K562 (cell line): ENCODE data around the gene TRERF1. TPM values are rescaled to one million over a fixed set of nuclear protein-coding genes. Genes with fewer than 3 reads are reported as not detected.

Experiments
- BRD4 ChIP-seq: fragments of 200-600 bp; sonication (generic); IDR thresholded peaks from 2 replicates; pipeline ENCODE4 v1.6.1; 2017; ENCODE audit warnings: inconsistent platforms
- CBFA2T2 ChIP-seq: fragments of 450-650 bp; conservative IDR thresholded peaks from 2 replicates; pipeline ENCODE4 v1.6.1; 2017; ENCODE audit warnings: mild to moderate bottlenecking
- CSDE1 ChIP-seq, 2 experiments: fragments of 450-650 bp; IDR thresholded peaks; 2 replicates each; pipeline ENCODE4 v1.6.1; 2016; ENCODE audit warnings: mild to moderate bottlenecking in 1 of 2
- DMBX1 ChIP-seq: fragments of 250-450 bp; sonication (Bioruptor Pico); IDR thresholded peaks from 2 replicates; pipeline ENCODE4 v1.8.0; 2022; ENCODE audit warnings: inconsistent platforms, mild to moderate bottlenecking, moderate library complexity, borderline replicate concordance
- HNRNPLL ChIP-seq: fragments of 200-400 bp; formaldehyde crosslinking; IDR thresholded peaks from 2 replicates; pipeline ENCODE4 v1.6.1; 2017; ENCODE audit warnings: low read length, low read depth, mild to moderate bottlenecking; ENCODE audit not compliant: poor library complexity, severe bottlenecking
- MAFF ChIP-seq: IDR thresholded peaks from 2 replicates; pipeline ENCODE4 v1.6.1; 2012; ENCODE audit warnings: low read length, improper control_type of control experiment
- MCM2 ChIP-seq: fragments of 450-650 bp; IDR thresholded peaks from 2 replicates; pipeline ENCODE4 v1.6.1; 2017; ENCODE audit warnings: low read depth, mild to moderate bottlenecking
- MTA2 ChIP-seq: fragments of 450-650 bp; IDR thresholded peaks from 2 replicates; pipeline ENCODE4 v1.6.1; 2016; ENCODE audit warnings: low read depth
- POLR2AphosphoS2 ChIP-seq: IDR thresholded peaks from 2 replicates; pipeline ENCODE4 v1.6.1; 2012; ENCODE audit warnings: low read length, improper control_type of control experiment
- SOX6 ChIP-seq: fragments of 450-650 bp; IDR thresholded peaks from 2 replicates; pipeline ENCODE4 v1.6.1; 2014; ENCODE audit warnings: mild to moderate bottlenecking
- TCFL5 ChIP-seq: fragments of 250-450 bp; sonication (Bioruptor Pico); conservative IDR thresholded peaks from 2 replicates; pipeline ENCODE4 v1.6.1; 2021; ENCODE audit warnings: mild to moderate bottlenecking, moderate library complexity, matching md5 sums
- ZC3H11A ChIP-seq: IDR thresholded peaks from 2 replicates; pipeline ENCODE4 v1.6.1; 2012; ENCODE audit warnings: low read depth, low read length, improper control_type of control experiment
- ZKSCAN3 ChIP-seq: fragments of 250-450 bp; sonication (Bioruptor Pico); IDR thresholded peaks from 2 replicates; pipeline ENCODE4 v1.4.0; 2020
- ZNF695 ChIP-seq: fragments of 450-650 bp; formaldehyde crosslinking; IDR thresholded peaks from 2 replicates; pipeline ENCODE4 v1.4.0; 2020; ENCODE audit warnings: mild to moderate bottlenecking, moderate library complexity
- ZNF717 ChIP-seq: fragments of 250-450 bp; sonication (Bioruptor Pico); IDR thresholded peaks from 2 replicates; pipeline ENCODE4 v1.5.0; 2021
- ZNF764 ChIP-seq: fragments of 250-450 bp; sonication (Bioruptor Pico); IDR thresholded peaks from 2 replicates; pipeline ENCODE4 v1.4.0; 2020; ENCODE audit warnings: low read depth, mild to moderate bottlenecking, moderate library complexity
- ZNF778 ChIP-seq: fragments of 450-650 bp; formaldehyde crosslinking; IDR thresholded peaks from 2 replicates; pipeline ENCODE4 v1.4.0; 2020; ENCODE audit warnings: mild to moderate bottlenecking, moderate library complexity
- polyA plus RNA-seq, 8 experiments: library from polyadenylated mRNA; depleted of rRNA in 4 of 8; stranded (reverse) in 5 of 8; unstranded in 3 of 8; fragments of >200 nt; fragmentation: Nextera tagmentation in 2 of 8; fragmentation: Illumina TruSeq in 1 of 8; extraction: Ambion mirVana in 2 of 8; extraction: Trizol in 1 of 8; gene quantifications; 2 replicates each; pipeline versions ENCODE4 v1.2.1 to v1.2.3, GENCODE V29; 2011 to 2014; ENCODE audit warnings: inconsistent platforms in 1 of 8, missing spikeins in 1 of 8
- total RNA-seq, 7 experiments: library from RNA; depleted of rRNA in 6 of 7; stranded (reverse); fragments of >200 nt in 6 of 7; fragmentation: Illumina TruSeq in 2 of 7; extraction: Trizol in 2 of 7; gene quantifications; 2 replicates each; pipeline versions ENCODE4 v1.2.1 to v1.2.3, GENCODE V29; 2011 to 2021; ENCODE audit warnings: low replicate concordance in 1 of 7
- TF ChIP-seq, protein P1 (sequence below): fragments of 450-650 bp; formaldehyde crosslinking; IDR thresholded peaks from 2 replicates; pipeline ENCODE4 v1.4.0; 2022; ENCODE audit warnings: mild to moderate bottlenecking, moderate library complexity
- TF ChIP-seq, protein P2 (sequence below), 2 experiments: fragments of 250-450 bp in 1 of 2; fragments of 450-650 bp in 1 of 2; sonication (Bioruptor Pico) in 1 of 2; IDR thresholded peaks; 2 replicates each; pipeline versions ENCODE4 v1.6.1 to v1.8.0; 2016 to 2021; ENCODE audit warnings: mild to moderate bottlenecking in 2 of 2, moderate library complexity in 2 of 2, missing compliant biosample characterization in 1 of 2, missing genetic modification characterization in 1 of 2
- TF ChIP-seq, protein P3 (sequence below): IDR thresholded peaks from 2 replicates; pipeline ENCODE4 v1.6.1; 2014; ENCODE audit warnings: antibody characterized with exemption
- TF ChIP-seq, protein P4 (sequence below): fragments of 450-650 bp; IDR thresholded peaks from 2 replicates; pipeline ENCODE4 v1.6.1; 2016; ENCODE audit warnings: mild to moderate bottlenecking
- TF ChIP-seq, protein P5 (sequence below): IDR thresholded peaks from 2 replicates; pipeline ENCODE4 v1.6.1; 2011; ENCODE audit warnings: borderline replicate concordance, low read depth, mild to moderate bottlenecking, moderate library complexity, low read length; ENCODE audit not compliant: insufficient read depth, poor library complexity, severe bottlenecking

Gene TRERF1
- total and polyA plus RNA-seq, 9 of the 15 experiments (the other 6 are each of a cell fraction or from before 2014, with no cell fraction given) = 0.04 to 0.20 (median 0.07) TPM; not detected in 3

DNA sequence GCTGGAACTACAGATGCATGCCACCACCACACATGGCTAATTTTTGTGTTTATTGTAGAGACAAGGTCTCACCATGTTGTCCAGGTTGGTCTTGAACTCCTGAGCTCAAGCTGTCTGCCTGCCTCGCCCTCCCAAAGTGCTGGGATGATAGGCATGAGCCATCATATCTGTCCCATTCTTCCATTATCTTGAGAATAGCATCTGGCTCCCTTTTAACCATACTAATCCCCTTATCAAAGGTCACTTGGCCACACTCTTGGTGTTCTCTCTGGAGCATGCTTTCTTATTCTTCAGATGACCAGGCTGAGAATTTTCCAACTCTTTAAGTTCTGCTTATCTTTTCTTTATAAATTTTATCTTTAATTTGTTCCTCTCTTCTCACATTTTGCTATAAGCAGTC is 15.9 kb upstream of the TRERF1 start (continued):
- no peak for TF ChIP-seq TCFL5 (CRISPR knock-in tag)
- TF ChIP-seq, protein P1, sequence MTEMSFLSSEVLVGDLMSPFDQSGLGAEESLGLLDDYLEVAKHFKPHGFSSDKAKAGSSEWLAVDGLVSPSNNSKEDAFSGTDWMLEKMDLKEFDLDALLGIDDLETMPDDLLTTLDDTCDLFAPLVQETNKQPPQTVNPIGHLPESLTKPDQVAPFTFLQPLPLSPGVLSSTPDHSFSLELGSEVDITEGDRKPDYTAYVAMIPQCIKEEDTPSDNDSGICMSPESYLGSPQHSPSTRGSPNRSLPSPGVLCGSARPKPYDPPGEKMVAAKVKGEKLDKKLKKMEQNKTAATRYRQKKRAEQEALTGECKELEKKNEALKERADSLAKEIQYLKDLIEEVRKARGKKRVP (CRISPR knock-in tag) = no peak
- TF ChIP-seq, protein P2, sequence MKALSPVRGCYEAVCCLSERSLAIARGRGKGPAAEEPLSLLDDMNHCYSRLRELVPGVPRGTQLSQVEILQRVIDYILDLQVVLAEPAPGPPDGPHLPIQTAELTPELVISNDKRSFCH (CRISPR knock-in tag; IDR thresholded peaks at IDR 0.05) = no peak
- TF ChIP-seq, protein P2 (tag; IDR thresholded peaks at IDR 0.05) = peak; percentile 98
- TF ChIP-seq ZC3H11A = no peak
- no peak for TF ChIP-seq DMBX1 (CRISPR knock-in tag)
- TF ChIP-seq MCM2 = no peak
- TF ChIP-seq, protein P3, sequence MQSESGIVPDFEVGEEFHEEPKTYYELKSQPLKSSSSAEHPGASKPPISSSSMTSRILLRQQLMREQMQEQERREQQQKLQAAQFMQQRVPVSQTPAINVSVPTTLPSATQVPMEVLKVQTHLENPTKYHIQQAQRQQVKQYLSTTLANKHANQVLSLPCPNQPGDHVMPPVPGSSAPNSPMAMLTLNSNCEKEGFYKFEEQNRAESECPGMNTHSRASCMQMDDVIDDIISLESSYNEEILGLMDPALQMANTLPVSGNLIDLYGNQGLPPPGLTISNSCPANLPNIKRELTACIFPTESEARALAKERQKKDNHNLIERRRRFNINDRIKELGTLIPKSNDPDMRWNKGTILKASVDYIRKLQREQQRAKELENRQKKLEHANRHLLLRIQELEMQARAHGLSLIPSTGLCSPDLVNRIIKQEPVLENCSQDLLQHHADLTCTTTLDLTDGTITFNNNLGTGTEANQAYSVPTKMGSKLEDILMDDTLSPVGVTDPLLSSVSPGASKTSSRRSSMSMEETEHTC = no peak
- no peak for TF ChIP-seq ZNF778 (CRISPR knock-in tag)
- no peak for TF ChIP-seq ZKSCAN3 (CRISPR knock-in tag)
- no peak for TF ChIP-seq ZNF764 (CRISPR knock-in tag)
- no peak for TF ChIP-seq BRD4
- TF ChIP-seq, protein P4, sequence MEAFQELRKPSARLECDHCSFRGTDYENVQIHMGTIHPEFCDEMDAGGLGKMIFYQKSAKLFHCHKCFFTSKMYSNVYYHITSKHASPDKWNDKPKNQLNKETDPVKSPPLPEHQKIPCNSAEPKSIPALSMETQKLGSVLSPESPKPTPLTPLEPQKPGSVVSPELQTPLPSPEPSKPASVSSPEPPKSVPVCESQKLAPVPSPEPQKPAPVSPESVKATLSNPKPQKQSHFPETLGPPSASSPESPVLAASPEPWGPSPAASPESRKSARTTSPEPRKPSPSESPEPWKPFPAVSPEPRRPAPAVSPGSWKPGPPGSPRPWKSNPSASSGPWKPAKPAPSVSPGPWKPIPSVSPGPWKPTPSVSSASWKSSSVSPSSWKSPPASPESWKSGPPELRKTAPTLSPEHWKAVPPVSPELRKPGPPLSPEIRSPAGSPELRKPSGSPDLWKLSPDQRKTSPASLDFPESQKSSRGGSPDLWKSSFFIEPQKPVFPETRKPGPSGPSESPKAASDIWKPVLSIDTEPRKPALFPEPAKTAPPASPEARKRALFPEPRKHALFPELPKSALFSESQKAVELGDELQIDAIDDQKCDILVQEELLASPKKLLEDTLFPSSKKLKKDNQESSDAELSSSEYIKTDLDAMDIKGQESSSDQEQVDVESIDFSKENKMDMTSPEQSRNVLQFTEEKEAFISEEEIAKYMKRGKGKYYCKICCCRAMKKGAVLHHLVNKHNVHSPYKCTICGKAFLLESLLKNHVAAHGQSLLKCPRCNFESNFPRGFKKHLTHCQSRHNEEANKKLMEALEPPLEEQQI = no peak
- TF ChIP-seq MAFF = no peak
- TF ChIP-seq, protein P5, sequence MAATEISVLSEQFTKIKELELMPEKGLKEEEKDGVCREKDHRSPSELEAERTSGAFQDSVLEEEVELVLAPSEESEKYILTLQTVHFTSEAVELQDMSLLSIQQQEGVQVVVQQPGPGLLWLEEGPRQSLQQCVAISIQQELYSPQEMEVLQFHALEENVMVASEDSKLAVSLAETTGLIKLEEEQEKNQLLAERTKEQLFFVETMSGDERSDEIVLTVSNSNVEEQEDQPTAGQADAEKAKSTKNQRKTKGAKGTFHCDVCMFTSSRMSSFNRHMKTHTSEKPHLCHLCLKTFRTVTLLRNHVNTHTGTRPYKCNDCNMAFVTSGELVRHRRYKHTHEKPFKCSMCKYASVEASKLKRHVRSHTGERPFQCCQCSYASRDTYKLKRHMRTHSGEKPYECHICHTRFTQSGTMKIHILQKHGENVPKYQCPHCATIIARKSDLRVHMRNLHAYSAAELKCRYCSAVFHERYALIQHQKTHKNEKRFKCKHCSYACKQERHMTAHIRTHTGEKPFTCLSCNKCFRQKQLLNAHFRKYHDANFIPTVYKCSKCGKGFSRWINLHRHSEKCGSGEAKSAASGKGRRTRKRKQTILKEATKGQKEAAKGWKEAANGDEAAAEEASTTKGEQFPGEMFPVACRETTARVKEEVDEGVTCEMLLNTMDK = no peak
- TF ChIP-seq ZNF717 (CRISPR knock-in tag) = no peak
- no peak for TF ChIP-seq HNRNPLL
- TF ChIP-seq CBFA2T2 = peak; percentile 77
- TF ChIP-seq ZNF695 (CRISPR knock-in tag) = no peak
- TF ChIP-seq MTA2 = peak; percentile 73
- no peak for TF ChIP-seq CSDE1 (IDR thresholded peaks at IDR 0.05)
- TF ChIP-seq POLR2AphosphoS2 = no peak
- peak; percentile 43; the same call in 1 of the 2 replicates for TF ChIP-seq SOX6
